Medulla oblongata (tissue), 1 donor: Measurements from ENCODE around the gene C10orf90.

Experiments used
- DNase-seq: peaks from one replicate; pipeline ENCODE4 v3.0.0-alpha.2; 2015; ENCODE audit errors: extremely low spot score

Gene C10orf90

DNA sequence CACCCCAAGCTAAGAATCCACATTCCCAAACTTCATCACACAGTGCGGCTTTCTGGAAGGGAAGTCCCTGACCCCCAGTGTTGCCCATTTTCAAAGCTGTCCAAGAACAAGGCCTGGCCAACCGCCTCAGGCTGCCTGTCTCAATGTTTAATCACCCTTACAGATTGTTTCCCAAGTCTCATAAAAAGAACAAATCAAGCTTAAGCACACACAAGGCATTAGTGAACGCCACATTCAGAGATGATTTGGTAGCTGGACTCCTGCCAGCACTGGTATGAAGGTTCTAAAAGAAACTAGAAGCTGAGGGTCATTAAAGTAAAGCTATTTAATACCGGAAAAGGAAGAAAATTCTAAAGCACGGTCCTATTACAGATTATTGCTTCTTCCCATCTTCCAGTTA, 35.6 kb downstream of the C10orf90 start:
- no peak for DNase-seq

DNA sequence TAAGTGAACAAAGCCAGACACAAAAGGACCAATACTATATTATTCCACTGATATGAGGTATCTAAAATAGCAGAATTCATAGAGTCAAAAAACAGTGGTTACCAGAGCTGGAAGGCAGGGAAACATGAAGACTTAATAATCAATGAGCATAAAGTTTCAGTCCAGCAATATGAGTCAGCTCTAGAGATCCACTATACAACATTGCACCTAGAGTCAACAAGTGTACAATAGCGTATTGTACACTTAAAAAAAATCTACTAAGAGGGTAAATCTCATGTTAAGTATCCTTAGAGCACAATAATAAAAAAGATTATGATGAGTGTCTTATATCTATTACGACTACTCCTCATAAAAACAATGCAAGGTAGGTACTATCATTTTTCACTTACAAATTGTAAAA, 36.1 kb downstream of the C10orf90 start:
- DNase-seq: no peak

DNA sequence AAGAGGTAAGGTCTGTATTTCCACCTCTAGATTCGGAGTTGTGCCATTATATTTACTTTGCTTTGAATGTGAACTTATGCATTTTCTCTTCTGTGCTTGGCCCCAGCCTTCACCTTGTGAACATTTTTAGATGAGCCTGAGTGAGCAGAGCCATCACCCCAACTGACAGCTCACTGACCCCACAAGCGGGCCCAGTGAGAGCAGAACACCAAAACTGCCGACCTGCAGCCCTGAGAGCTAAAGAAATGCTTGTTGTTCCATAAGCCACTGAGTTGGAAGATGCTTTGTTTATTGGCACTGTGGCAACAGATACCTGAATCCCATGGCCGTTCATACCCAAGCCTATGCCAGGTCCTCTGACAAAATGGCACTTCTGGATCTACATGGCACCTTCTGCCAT, 37.8 kb downstream of the C10orf90 start:
- DNase-seq: no peak

DNA sequence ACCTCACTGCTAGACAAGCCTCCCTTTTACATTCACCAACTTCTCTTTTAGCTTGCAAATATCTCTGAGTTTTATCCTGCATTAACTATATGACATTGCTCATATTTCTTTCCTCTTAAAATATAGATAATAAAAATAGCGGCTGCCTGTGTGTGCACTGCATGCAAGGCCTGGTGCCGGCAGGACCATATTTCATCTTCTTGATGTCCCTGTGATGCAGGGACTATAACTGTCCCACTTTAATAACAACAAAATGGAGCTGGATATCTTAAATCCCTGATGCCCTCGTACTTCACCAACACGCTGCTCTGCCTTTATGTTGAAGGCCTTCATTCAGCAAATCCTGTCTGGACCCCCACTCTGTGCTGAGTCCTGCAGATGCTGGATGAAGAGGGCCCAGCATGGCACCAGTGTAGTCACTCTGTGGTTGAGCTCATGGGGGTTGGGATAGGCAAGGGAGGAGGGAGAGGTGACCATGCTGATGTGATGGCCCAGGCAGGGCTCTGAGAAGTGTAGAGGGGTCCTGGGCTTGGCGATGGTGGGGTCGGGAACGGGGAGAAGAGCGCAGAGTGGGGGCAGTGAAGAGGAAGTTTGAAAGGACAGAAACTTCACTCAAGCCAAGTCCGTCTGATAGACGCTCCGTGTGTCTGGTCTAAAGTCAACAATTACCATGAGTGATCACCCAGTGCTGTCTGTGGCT, 40.4 kb downstream of the C10orf90 start:
- no peak for DNase-seq

DNA sequence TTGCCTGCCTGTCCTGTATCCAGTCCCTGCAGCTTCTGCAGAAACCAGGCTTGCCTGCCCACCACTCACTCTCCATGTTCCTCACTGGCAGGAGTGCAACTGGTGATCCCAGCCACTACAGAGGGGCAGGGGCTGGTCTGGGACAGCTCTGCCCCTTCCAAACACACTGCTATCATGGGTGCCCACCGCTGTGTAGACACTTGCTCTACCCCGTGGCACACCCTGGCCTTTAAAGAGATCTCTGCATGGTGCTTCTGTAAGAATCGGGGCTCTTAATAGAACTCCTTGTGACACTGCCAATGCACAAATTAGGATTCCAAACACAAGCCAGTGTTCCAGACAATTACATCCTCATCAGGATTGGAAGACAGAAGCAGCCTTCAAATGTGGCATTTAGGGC, 41.7 kb downstream of the C10orf90 start:
- DNase-seq: peak; percentile 94

DNA sequence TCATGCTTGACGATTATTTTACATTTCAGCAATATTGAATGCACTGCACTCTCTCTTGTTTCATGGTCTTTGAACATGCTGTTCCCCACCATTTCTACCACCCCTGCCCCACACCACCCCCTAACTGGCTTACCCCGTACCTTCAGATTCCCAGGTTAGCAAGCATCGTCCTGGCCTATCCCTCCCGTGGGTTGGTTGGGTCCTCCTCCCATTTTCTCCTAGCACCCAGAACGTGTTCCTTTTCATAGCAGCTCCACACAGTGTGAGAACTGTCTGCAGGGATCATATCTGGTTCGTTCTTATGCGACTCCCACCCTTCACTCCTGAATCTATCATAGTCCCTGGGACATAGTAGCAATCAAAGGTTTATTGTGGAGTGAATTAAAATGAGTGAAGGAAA, 48.6 kb downstream of the C10orf90 start:
- DNase-seq: no peak

DNA sequence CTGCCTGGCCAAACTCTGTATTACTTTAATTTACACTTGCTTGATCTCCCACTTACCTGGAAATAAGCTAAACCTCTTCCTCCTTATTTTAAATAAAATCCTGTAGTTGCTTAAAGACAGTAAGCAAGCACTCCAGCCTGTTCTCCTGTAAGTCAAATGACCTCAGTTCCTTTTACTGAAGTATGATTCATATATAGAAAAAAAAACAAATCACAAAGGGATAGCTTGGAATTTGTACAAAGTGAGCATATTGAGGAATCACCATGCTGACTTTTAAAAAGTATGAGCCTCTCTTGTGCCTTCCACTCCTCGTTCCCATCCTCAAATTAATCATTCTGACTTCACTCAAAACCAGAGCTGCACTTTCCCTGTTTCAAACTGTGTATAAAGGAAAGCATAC, 52.0 kb downstream of the C10orf90 start:
- DNase-seq: no peak

DNA sequence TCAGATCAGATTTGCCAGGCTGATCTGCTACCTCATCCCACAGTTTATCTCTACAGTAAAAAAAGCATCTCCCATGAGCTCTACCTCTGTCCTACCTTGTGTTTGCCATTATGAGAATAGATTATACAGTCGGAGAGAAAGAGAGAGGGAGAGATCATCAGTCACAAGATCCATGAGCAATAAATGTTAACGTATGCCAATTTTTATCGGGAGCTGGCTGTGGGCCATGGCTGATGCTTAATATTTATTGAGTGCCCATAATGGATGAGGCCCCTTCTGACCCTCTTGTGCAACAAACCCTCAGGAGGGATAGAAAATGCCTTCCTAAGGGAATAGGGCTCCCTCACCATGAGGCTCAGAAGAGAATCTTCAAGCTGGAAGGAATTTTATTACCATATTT, 52.8 kb downstream of the C10orf90 start:
- DNase-seq: no peak

DNA sequence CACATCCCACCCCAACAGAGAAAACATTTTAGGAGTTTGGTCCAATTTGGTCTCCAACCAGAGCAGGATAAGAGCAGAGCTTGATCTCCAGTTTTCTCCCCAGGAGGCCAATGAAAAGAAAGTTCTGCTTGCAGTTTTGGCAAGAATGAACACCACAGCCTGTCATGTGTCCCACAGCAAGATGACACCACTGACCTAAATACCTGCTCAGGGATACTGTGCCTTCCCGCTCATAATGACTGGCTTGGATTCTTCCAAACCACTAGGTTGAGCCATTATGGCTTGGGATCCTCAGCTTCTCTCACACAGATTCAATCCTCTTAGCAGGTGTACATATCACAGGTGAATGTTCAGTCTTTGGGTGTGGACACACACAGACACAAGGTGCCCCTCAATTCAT, 53.3 kb downstream of the C10orf90 start:
- no peak for DNase-seq

DNA sequence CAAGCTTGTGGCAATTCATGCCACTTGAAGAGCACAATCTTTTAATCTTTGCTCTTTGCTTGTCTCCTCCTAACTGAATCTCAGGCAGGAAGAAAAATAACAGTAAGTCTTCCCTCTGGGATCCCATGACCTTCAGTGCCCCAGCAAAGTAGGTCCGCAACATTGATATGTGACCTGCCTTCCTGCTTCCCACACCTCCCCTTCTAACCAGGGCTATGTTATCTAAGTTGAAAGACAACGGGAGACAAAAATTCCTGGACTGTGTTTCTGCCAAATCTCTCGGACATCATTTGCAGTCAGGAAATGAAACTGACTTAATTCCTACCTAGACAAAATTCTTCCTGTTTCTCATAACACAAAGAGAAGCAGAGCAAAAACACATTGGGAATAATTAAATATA, 53.8 kb downstream of the C10orf90 start:
- no peak for DNase-seq

DNA sequence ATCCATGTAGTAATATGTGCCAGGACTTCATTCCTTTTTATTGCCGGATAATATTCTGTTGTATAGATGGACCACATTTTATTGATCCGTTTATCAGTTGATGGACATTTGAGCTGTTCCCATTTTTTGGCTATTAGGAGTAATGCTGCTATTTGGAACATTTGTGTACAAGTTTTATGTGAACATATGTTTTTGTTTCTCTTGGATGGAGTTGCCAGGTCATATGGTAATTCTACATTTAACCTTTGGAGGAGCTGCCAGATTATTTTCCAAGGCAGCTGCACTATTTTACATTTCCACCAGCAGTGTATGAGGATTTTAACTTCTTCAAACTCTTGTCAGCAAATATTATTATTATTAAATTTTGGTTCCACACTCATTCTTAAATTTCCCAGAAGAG, 59.2 kb downstream of the C10orf90 start:
- DNase-seq: no peak

DNA sequence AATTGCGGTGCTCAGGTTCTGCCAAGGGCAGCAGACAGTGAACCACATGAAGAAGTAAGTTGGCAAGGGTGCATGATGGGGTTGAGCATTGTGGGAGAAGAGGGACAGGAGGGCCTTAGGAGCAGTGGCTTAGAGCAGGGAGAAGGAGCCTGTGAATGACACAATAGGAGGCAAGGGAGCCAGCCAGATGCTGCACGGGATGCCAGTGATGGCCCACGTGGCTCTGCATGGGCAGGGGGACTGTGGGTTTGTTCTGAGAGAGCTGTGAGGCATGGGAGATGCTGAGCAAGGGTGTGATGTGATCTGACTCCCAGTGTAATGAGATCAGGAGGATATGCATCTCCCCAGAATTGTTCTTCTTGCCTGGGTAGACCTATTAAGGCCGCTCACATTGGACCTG, 60.9 kb downstream of the C10orf90 start:
- peak; percentile 63 for DNase-seq

DNA sequence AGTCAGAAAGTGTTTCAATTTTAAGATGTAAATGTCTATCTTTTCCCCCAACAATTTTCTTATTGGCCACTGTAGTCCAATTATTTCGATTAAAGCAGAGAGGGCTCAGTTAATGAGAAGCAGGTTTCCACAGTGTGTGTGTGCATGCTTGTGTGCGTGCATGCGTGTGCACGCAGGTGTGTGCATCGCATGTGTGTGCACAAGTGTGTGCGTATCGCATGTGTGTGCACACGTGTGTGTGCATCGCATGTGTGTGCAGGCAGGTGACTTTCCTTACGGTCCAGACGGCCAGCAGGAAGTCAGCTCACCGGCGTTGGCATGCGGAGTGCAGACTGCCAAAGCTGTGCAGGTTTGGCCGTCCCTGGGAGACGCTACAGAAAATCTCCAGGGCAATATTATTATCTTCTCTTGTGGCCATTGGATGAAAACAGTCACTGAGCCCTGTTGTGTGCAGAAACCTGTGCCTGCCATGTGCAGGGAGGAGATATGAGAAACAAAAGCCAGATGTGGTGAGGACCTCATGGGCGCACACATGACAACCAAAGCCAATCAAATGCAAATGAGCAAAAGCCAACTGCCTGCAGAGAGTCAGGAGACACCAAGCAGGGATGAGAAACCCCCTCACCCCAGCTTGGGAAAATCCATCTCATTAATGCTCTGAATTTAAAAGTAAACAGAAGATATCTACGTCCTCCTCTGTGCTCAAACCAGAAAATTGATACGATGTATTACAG, 70.4 kb downstream of the C10orf90 start:
- DNase-seq: no peak

DNA sequence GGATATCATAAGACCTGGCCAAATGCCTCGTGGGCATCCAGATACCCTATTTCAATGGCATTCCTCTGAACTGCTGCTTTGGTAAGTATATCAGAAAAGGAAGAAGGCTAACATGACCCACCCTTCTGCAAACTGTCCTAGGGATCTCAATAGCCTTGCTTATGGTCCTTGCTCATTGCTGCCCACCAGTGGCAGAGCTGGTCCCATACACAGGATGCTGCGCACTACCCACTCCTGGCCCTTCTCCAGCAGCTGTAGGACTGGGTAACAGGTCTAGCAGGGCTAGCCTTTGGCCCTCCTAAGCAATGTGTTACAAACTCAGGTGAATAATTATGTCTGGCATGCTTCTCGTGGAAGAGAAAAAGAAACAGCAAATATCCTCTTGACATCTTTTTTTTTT, 72.5 kb downstream of the C10orf90 start:
- DNase-seq: peak; percentile 73

DNA sequence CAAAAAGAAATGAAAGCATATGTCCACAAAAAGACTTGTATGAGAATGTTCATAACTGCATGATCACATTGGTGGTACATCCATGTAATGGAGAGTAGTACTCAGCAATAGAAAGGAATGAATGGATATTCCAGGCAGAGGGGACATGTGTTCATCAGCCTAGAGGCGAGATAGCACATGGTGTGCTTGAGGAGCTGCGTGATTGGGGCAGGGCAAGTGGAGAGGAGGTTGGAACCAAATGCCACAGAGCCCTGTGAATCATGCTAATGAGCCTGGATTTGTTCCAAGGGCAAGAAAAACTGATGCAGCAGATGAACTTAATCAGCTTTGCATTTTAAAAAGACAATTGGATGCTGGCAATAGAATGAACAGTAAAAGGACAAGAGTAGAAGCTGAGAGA, 73.3 kb downstream of the C10orf90 start:
- DNase-seq: no peak

DNA sequence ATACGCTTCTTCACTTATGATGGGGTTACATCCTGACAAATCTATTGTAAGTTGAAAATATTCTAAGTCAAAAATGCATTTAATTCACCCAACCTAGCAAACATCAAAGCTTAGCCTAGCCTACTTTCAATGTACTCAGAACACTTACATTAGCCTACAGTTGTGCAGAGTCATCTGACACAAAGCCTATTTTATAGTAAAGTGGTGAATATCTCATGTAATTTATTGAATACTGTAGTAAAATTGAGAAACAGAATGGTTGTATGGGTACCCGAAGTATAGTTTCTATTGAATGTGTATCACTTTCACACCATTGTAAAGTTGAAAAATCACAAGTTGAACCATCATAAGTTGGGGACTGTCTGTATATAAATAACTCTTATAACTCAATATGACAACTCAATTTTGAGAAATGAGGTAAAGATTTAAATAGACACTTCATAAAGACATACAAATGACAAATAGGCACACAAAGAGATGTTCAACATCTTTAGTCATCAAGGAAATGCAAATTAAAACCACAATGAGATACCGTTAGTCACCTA, 73.9 kb downstream of the C10orf90 start:
- no peak for DNase-seq

DNA sequence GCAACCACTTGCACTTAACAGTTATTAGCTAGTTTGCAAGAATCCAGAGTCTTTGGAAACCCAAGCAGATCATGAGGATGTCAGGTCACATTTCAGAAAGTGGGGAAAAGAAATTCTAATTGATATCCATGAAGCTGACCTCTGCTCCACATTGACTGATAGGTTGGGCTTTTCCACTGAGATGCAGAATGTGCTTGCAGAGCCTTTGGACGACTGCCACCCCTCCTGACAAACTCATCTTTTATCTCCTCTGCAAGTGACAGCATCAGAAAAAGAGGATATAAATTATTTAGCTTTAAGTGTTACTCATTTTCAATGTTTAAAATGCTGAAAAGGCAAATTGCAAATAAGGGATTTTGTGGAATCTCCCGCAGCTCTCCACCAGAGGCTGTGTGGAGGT, 75.3 kb downstream of the C10orf90 start:
- peak; percentile 61 for DNase-seq

DNA sequence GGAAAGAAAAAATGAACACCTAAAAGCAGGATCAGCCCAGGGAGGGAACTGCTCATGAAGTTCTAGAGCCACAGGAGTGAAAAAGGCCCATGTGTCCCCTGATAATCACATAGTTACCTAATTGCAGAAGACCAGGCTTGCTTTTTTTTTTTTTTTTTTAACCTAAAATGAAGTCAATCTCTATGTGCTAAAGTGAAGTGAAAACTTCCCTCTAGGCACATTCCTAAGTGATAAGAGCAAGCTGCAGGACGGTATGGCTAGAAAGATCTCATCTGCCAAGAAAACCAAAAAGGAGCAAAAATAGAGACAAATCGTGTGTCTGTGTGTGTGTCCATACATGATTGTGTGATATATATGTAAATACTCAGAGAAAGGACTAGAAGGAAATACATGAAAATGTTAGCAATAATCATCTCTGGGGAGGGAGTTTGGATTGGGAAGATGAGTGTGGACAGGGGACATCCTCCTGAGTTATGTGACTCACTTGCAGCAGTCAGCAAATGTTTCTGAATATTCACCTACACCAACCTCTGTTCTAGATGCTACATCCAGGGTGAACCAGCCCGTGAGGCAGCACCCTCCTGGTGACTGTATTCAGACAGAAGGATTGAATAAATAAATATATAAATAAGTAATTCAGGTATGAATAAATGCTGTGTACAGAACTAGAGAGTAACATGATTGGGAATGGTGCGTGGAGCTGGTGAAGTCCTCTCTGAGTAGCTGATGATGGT, 76.4 kb downstream of the C10orf90 start:
- no peak for DNase-seq

DNA sequence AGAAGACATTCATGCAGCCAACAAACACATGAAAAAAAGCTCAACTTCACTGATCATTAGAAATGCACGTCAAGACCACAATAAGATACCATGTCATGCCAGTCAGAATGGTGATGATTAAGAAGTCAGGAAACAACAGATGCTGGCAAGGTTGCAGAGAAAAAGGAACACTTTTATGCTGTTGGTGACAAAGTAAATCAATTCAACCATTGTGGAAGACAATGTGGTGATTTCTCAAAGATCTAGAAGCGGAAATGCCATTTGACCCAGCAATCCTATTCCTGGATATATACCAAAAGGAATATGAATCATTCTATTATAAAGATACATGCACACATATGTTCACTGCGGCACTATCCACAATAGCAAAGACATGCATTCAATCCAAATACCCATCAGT, 77.6 kb downstream of the C10orf90 start:
- no peak for DNase-seq

DNA sequence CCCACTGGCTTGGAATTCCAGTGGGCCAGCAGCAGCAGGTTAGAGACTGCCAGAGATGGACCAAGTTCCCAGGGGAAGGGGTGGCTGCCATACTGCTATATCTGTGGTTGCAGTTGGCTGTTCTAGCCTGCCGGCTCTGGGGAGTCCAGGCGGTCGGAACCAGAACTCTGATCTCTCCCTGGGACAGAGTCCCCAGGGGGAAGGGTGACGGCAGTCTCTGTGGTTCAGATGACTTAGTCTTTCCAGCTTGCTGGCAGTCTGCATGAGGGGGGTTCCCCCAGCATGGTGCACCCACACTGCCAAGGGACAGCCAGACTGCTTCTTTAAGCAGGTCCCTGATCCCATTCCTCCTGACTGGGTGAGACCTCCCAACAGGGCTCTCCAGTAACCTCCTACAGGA, 82.5 kb downstream of the C10orf90 start:
- no peak for DNase-seq

DNA sequence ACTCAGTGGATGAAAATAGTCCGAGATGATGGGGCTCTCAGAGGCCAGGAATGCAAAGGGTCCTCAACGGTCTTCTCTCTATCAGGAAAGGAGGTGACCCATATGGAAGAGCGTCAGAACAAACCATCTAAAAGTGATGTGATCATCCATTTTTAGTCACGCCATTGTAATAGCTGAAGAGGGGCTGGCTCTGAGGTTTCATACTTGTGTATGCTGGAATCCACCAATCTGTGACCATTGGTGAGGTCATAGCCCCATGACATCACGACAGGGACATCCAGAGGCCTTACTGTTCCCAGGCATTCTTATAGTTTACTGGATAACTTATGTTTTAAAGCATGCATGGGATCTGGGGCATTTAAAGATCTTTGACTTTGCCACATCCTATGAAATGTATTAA, 83.6 kb downstream of the C10orf90 start:
- no peak for DNase-seq

DNA sequence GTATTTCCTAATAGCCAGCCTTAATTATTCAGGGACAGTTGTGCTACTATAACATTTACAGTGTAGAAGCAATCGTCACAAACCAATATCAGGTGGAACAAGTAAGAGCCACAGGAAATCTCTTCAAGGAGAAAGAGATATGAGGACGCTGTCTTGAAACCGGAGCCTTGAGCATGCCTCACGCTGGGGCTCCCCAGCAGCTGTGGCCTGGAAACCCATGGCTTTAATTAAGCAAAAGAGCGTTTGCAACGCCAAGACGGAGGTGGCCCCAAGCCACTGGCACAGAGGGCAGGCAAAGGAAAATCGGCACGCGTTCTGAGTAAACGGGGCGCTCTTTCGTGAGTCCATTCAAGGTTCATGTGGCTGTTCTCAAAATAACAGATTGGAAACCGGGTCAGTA, 84.4 kb downstream of the C10orf90 start:
- DNase-seq: no peak
